ENCODE data around the gene LDHD.
"Not testable (repeated sequence)": the region's sequence is repeated elsewhere in the genome, so short reads cannot be mapped to it uniquely, and the experiment has no call there.

LDHD gene

GRCh38 chr16:75099075-75099667 is 17.4 kb downstream of the LDHD start:
- no peak for DNase-seq

- no peak for DNase-seq
Observed at GRCh38 chr16:75097941-75098901, 18.4 kb downstream of the LDHD start.

DNA sequence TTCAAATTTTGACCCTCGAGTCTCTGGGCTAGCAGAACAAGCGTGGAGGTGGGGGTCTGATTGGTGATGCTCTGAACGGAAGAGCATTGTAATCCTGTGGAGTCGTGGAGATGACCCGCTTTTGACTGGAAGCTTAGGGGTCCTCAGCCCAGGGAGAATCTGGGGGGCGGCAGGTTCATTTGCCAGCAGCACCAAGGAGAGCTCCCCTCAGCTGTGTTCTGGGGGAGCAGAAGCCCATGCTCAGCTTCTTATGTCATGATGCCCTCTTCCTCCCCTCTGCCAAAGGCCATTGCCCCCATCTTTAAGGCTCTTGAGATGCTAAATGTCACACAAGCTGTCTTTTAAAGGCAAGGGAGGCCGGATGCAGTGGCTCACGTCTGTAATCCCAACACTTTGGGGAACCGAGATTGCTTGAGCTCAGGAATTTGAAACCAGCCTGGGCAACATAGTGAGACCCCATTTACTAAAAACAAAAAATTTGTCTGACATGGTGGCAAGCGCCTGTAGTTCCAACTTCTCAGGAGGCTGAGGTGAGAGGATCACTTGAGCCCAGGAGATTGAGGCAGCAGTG is 19.3 kb downstream of the LDHD start:
- DNase-seq, result no peak

DNA sequence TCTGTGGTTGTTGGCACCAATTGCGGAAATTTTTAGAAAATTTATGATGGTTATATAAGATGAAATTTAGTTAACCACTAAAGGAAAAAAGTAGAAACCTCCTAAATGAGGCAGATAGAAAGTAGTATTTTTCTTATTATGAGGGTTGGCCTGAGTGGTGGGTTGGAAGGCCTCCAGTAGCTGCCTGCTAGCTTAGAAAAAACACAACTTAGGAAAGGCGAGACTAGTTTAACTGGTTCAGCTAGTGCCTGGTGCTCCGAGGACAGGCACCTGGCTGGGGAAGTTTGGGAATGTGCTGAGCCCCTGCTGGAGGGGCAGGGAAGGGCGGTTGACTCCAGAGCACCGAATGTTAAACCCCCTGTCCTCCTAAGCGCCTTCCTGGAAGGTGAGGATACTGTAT is 19.9 kb downstream of the LDHD start:
- no peak for DNase-seq

DNA sequence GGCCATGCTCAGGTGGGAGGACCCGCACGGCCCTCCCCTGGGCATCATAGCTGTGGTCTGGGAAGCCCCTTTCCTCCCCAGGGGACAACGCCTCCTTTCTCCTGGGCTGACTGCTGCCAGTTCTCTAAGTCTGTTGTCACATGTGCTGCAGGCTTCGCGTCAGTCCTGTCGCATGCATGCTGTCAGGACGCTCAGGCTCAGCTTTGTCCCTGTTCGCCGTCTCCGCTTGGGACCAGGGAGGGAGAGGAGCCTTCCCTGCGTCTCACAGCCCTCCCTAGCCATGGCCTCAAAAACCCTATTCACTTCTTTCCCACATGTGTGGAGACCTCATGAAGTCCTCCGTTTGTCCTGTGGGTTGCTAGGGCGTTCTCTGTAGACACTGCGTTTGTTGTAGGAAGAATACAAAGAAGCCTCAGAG is 21.4 kb downstream of the LDHD start:
- no peak for DNase-seq

DNA sequence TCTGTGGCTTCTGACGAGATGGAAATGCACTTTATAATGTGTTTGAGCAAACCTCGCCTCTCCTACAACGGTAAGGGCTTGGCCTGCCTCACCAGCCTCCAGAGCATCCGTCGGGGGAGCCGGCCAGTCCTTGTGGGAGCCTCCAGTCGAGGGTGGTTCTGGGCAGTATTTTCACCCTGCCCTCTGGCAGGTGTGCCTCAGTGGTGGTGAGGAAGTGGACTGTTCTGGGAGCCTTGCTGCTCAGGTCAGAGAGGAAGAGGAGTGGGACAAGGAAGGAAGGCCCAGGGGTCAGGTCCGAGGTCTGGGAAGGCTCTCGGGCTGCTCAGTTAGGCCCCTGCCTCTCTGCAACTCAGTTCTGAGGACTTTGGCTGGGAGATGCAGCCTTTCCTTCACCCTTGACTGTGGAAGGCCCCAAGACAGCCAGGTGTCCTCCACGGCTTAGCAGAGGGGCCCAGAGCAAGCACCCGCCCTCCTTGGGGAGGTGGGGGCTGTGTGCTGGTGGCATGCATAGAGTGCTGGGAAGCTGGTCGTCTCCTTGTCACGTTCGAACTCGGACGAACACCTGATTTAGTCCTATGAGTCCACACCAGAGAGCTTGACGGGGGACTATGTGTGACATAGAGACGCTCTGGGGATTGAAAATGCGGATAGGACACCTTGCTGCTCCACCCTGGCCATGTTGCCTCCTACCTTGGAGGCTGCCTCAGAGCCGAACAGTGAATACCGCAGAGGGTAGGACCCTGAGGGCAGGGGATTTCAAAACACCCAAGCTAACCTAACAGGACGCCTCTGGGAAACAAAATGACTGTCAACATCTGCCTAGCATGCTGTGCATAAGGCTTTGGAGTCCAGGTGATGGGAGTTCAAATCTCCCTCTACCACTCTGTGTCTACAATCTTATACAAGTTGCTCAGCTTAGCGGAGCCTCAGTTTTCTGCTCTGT is 22.7 kb downstream of the LDHD start:
- DNase-seq, result no peak

DNA sequence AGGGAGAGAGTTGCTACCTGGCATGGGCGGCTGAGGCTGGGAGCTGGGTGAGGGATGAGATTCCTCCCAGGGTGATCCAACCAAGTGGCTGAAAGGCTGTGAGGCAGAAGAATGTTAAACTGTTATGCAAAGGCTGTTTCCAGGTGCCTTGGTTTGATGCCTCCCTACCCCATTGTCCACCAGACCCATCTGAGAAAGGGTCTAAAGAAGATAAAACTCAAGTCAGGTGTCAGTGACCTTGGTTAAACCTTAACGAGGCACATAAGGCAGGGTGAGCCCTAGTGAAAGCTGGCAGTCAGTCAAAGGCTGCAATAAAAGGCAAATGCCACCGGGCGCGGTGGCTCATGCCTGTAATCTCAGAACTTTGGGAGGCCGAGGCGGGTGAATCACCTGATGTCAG is 23.8 kb downstream of the LDHD start:
- no peak for DNase-seq

GRCh38 chr16:75091619-75092018 is 25.0 kb downstream of the LDHD start:
- DNase-seq, result not testable (repeated sequence)

DNA sequence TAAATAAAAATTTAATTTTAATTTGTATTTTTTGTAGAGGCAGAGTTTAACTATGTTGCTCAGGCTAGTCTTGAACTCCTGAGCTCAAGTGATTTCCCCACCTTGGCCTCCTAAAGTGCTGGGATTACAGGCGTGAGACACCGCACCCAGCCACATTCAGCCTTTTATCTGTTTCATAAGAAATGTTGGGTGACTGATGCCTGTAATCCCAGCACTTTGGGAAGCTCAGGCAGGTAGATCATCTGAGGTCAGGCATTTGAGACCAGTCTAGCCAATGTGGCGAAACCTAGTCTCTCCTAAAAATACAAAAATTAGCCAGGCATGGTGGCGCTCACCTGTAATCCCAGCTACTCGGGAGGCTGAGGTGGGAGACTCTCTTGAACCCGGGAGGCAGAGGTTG is 25.7 kb downstream of the LDHD start:
- not testable (repeated sequence) for DNase-seq

DNA sequence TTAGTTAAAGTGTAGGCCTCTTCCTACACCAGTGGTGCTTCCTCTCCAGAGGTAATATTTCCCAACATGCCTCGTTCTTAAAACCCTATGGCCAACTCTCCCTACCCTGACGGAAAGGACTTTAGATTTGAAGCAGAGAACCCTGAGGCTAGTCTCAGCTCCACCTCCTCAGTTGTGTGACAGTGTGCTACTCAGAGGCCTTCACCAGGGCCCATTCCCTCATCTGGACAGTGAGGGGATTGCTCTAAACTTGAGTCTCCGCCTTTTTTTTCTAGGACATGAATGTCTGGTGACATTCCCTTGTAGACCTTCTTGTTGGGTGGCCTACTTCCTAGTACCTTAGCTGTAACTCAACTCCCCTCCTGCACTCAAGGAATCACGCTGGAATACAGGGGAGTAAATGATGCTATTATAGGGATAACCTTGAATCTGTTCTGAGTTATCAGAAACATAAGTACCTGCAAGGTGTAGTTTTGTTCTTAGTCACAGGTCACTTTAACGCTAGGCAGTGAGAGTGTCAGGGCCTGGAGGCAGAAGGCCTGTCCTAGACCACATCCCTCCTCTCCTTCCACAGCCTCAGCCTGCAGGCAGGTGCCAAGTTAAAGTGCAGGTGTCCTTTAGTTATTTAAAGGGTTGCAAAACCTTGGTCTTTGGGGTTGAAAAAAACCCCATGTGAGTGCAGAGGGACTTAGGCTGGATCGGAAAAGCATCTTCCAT is 26.9 kb downstream of the LDHD start:
- no peak for DNase-seq

GRCh38 chr16:75088934-75089333 is 27.6 kb downstream of the LDHD start:
- no peak for DNase-seq

DNA sequence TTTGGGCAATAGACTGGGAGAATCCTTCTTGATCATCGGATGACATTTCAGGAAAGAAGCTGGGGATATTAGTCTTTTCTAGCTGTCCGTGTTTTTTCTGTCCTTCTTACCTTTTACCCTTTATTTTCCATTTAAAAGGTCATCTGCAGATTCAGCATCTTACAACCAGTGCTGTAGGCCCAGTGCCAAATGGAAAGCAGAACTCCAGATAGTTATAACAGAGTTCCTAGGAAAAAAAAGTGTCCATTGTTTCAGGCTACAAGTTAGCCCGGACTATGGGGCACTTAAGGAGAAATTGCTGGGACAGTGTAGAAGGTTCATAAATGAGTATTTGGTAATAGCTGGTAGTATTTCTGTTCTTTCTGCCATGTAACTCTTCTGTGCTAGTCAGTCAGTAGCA is 28.4 kb downstream of the LDHD start:
- no peak for DNase-seq

GRCh38 chr16:75087375-75087979 is 29.1 kb downstream of the LDHD start:
- DNase-seq, result peak; percentile 56

DNA sequence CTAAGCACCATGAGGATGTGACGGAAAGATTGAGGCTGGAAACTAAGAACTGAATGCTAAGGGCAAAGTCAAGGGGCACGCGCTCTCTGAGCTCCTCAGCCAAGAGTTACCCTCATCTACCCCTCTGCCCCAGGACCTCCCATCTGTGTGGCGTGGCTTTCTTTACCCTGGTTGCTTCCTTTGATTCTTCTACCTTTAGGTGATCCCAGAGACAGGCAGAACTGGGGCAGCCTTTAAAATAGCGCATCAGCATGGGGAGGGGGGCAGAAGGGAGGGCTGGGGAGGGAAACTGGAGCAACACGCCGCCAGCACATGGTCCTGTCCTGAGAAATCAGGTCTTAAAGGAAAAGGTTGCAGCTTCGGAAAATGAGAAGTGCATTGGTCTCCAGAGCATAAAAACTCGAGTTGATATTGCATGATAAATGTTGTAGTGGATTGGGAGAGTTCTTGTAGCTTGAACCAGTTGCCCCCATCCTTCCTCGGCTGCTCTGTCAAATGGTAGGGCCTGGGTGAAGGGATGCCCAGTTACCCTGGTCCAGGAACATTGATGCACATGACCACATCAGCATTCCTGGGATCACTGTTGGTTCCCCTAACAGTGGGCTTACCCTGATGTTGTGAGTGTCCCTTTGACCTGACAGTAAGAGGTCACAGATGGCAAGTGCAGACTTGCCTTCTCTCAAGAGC is 29.7 kb downstream of the LDHD start:
- DNase-seq, result no peak

- no peak for DNase-seq
Observed at GRCh38 chr16:75086281-75086680, 30.3 kb downstream of the LDHD start.

DNA sequence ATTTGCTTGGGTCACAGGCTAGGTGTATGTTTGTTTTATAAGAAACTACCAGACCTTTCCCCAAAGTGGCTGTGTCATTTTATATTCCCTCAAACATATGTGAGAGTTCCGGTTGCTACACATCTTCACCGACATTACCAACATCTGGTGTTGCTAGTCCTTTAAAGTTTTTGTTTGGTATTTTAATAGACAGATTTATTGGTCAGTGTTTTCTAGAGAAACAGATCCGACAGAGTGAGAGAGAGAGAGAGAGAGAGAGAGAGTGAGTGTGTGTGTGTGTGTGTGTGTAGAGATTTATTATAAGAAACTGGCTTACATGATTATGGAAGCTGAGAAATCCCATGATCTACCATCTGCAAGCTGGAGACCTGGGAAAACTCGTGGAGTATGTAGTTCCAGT is 31.0 kb downstream of the LDHD start:
- DNase-seq, result no peak

GRCh38 chr16:75083813-75084212 is 32.8 kb downstream of the LDHD start:
- DNase-seq, result no peak

DNA sequence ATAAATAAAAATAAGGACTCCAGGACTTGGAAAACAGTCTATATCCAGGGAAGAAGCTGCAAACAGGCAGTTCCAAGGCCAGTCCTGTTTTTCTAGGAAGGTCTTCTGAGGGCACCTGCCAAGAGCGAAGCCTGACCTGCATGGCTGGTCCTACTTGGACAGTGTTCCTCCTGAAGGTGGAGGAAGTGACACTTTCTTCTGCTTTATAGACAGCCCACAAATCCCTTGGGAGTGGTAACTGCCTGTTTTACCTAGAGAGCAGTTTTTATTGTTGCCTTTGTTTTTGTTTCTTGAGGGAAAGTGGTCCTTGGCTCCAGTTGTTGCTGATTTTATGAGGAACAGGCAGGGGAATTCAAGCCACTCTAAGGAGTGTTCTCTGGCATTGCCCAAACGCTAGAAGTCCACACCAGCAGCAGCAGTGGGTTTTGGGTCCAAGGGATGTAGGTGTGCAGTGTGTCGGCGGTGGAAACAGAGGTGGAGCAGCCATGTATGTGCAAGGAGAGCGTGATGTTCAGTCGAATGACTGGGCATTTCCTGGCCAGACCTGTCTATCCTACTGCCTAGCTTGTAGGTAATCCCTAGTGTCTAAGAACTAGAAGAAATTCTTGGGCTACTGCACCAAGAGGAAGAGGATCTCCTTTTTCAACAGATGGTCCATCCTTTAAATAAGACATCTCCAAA is 35.3 kb downstream of the LDHD start:
- no peak for DNase-seq

DNA sequence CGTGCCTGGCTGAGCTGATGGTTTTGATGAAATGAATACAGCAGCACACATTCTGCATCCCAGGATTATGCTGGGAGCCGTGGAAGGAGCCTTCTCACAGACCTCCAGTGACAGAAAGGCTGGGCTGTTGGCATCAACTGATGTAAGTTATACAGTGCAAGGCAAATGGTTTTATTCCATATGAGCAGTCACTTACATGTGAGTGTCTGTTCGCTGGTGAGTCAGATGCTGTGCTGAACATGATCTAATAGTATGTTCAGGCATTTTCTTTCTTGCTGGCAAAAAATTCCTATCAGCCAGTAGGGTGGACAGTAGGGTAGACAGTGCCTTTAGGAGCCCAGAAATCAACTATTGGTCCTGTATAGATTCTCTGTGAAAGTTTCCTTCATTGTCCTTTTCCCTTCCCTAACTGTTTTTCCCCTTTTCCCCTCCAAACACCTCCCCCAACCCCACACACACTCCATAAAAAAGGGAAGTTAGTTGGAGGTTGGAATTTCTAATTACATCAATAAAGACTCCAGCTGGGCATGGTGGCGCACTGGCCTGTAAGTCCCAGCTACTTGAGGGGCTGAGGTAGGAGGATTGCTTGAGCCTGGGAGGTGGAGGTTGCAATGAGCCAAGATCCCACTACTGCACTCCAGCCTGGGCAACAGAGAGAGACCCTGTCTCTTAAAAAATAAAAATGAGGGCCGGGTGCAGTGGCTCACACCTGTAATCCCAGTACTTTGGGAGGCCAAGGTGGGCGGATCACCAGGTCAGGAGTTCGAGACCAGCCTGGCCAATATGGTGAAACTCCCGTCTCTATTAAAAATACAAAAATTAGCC is 36.2 kb downstream of the LDHD start:
- no peak for DNase-seq

All from NCI-H748 treated with DMSO at 0.1 percent for 48 hours (cell line).